ENCODE data around the gene LCP2. TPM values are rescaled to one million over a fixed set of nuclear protein-coding genes. Genes with fewer than 3 reads are reported as not detected.

LCP2 gene
- total and polyA plus RNA-seq, 2 of the 4 experiments (the other 2 are of a cell fraction): not detected

- Histone ChIP-seq H4K20me1 (ENCODE audit: insufficient read depth, low read length) (no peaks in the 10 kb centered on the region), H2BK20ac (ENCODE audit: low read depth, low read length) (no peak overlapping the region), H2BK15ac (ENCODE audit: low read depth, low read length) (no peak overlapping the region), H2AK5ac (ENCODE audit: low read depth, low read length) (no peak overlapping the region), H3K9me1 (ENCODE audit: insufficient read depth, low read length) (no peaks in the 10 kb centered on the region), H3K9me3 (ENCODE audit: control insufficient read depth, insufficient read depth, low read length) (no peaks in the 10 kb centered on the region), H2AFZ (replicated peaks; ENCODE audit: low read length, poor library complexity) (no peak overlapping the region), H2BK5ac (ENCODE audit: low read depth, low read length, poor library complexity, severe bottlenecking) (no peak overlapping the region), H4K5ac (ENCODE audit: low read depth, low read length) (no peak overlapping the region), H2AK9ac (replicated peaks; ENCODE audit: low read depth, low read length, poor library complexity) (no peak overlapping the region), H2BK120ac (ENCODE audit: low read depth, low read length) (no peak overlapping the region), H3K79me1 (ENCODE audit: low read depth in 1 of 2, low read length in 2 of 2) (no peaks in the 10 kb centered on the region), H3K4me2 (ENCODE audit: low read depth, low read length) (no peak overlapping the region), H3K14ac (replicated peaks; ENCODE audit: low read depth, low read length) (no peak overlapping the region), H3K4me1 (ENCODE audit: control insufficient read depth, insufficient read depth, low read length) (no peaks in the 10 kb centered on the region), H4K8ac (ENCODE audit: low read depth in 2 of 2, low read length in 2 of 2) (no peak overlapping the region), H3K27ac (ENCODE audit: insufficient read depth, low read length) (no peak overlapping the region), H3K36me3 (ENCODE audit: control insufficient read depth, insufficient read depth, low read length) (no peaks in the 10 kb centered on the region), H3K18ac (ENCODE audit: low read depth, low read length) (no peak overlapping the region), H3K9ac (ENCODE audit: low read depth, low read length) (no peak overlapping the region), H3K27me3 (ENCODE audit: control insufficient read depth, insufficient read depth, low read length) (peaks cover 4% of the 10 kb centered on the region), H3K23ac (ENCODE audit: low read depth, low read length) (no peak overlapping the region), H3K4ac (ENCODE audit: low read depth, low read length) (no peak overlapping the region), H4K91ac (ENCODE audit: insufficient read depth, low read depth, low read length) (no peak overlapping the region), H3K4me3 (ENCODE audit: insufficient read depth, low read depth, low read length) (no peak overlapping the region), H3K56ac (ENCODE audit: extremely low read depth, insufficient read depth, low read length) (no peak overlapping the region)
- CTCF ChIA-PET: interaction anchor here (1.0 kb wide), 1 partner anchor 26 kb away, joined by 3 read pairs; no protein-coding TSS in a partner anchor
- in situ Hi-C loops (cut with MboI; ENCODE audit: low sequenced_read_pairs): no loop called here
- DNase-seq (no peak), ATAC-seq (ENCODE audit: low read depth) (no peak)
- TF ChIP-seq RAD21 (IDR thresholded peaks at IDR 0.05; ENCODE audit: low read length): no peak
- no peak for TF ChIP-seq POLR2A (IDR thresholded peaks at IDR 0.05; ENCODE audit: low read depth, low read length)
- TF ChIP-seq FOS (IDR thresholded peaks at IDR 0.05; ENCODE audit: low read depth, low read length): no peak
- no peak for TF ChIP-seq MAZ (IDR thresholded peaks at IDR 0.05; ENCODE audit: borderline replicate concordance, low read depth, low read length)
- TF ChIP-seq RFX5 (IDR thresholded peaks at IDR 0.05; ENCODE audit: low read depth, low read length): no peak
- no peak for TF ChIP-seq ELK1 (IDR thresholded peaks at IDR 0.05; ENCODE audit: borderline replicate concordance, low read depth, low read length)
- TF ChIP-seq USF2 (IDR thresholded peaks at IDR 0.05; ENCODE audit: low read depth, low read length): no peak
- WGBS, 2 experiments (ENCODE audit: extremely low coverage in 2 of 2, insufficient read length in 1 of 2): no CpG with 5 or more reads among the region's 5 CpGs
- dilution Hi-C loops (cut with HindIII; ENCODE audit: low sequenced_read_pairs, unreplicated experiment): no loop called here
- intact Hi-C loops (cut with micrococcal nuclease): loop anchor here (10.0 kb wide), 1 partner anchor 359 kb away; no protein-coding TSS in a partner anchor
- POLR2A ChIA-PET (ENCODE audit: unreplicated experiment): no interaction called here
- BruUV-seq (replicated peaks): no TSS peak
Measured at GRCh38 chr5:170265522-170265921, 32.1 kb downstream of the LCP2 start.
